ENCODE data around the gene OGFOD1.

The OGFOD1 gene

GRCh38 chr16:56450986-56451752 lies at the start of gene OGFOD1, which contains the start of gene NUDT21:
Gene OGFOD1, plus strand, starts transcription at chr16:56451554. Its CDS starts 59 bp downstream, at chr16:56451613.
Gene NUDT21, minus strand, starts transcription at chr16:56451332. Its CDS starts 130 bp downstream, at chr16:56451202.
- peak; percentile 72 to 76 for DNase-seq (ENCODE audit: low read depth in 2 of 2)

DNA sequence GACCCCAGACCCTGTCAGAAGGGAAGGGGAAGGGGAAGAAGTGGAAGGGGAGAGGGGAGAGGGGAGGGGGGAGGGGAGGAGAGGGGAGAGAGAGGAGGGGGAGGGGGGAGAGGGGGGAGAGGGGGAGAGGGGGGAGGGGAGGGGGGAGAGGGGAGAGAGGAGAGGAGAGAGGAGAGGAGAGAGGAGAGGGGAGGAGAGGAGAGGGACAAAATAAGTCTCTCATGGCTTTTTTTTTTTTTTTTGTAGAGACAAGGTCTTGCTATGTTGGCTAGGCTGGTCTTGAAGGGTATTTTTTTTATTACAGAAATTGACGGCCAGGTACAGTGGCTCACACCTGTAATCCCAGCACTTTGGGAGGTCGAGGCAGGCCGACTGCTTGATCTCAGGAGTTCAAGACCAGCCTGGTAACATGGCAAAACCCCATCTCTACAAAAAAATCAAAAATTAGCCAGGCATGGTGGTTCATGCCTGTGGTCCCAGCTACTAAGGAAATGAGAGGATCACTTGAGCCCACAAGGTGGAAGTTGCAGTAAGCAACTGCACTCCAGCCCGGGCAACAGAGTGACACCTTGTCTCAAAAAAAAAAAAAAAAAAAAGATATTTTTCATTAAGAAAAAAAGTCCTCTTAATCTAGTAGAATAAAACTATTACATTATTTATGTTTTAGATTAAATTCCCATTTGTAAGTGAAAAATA lies 45.2 kb upstream of the OGFOD1 start:
- DNase-seq (ENCODE audit: low read depth in 2 of 2), result no peak

DNA sequence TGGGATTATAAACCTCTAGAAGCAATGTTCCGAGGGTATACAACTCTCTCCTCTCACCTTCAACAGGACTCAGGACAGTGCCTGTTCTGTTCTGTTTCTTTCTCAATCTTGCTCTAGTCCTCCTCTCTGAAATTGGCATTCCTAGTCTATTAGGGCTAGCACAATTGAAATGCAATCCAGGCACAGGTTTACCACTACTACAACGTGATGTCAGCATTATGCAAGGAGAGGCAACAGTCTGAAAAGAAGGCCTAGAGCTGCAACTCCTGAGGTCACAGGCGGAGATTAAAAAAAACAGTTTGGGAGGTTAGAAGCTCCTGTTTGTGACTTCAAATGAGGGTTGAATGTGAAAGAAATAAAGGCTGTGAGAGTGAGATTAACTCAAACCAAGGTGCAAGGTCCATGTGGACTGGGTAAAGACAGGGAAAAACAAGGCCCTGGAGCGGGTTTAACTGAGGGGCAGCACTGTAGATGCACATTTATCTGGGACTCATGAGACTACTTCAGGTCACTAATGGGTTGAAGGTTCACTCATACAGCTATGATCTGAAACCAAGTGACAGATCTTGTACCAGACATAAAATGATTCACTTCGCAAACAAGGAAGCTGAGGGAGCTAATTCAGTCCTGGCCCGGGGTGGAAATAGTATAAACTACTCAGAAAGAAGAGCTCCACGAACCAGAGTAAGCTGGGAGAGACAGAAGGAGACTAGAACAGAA lies 42.8 kb upstream of the OGFOD1 start:
- DNase-seq (ENCODE audit: low read depth in 2 of 2), result no peak

DNA sequence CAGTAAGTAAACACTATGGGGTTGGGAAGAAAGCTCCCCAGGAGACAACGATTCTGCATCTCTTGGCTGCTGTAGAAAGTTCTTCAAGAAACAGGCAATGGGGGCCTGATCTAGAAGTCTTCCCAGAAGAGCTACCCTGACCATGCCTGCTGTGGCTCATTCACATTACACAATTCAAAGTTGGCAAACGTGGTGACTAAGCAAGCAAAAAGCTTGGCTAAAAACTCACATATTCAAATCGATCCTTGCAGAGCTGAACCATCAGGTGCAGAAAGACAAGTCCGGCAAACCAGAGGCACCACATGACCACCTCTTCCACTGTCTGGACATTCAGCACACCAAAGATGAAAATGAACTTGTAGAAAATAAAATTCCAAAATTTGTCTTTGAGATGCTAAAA lies 42.2 kb upstream of the OGFOD1 start:
- DNase-seq (ENCODE audit: low read depth in 2 of 2), result no peak

DNA sequence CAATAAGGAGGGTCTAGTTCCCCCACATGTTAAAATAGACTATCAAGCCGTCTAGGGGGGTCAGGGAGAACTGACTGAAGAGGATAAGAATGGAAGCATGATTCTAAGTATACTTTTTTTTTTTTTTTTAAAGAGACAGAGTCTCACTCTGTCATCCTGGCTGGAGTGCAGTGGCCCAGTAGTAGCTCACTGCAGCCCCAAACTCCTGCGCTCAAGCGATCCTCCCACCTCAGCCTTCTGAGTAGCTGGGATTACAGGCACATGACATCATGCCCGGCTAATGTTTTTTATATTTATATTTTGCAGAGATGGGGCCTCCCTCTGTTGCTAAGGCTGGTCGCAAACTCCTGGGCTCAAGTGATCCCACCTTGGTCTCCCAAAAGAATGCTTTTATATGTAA lies 40.2 kb upstream of the OGFOD1 start:
- no peak for DNase-seq (ENCODE audit: low read depth in 2 of 2)

DNA sequence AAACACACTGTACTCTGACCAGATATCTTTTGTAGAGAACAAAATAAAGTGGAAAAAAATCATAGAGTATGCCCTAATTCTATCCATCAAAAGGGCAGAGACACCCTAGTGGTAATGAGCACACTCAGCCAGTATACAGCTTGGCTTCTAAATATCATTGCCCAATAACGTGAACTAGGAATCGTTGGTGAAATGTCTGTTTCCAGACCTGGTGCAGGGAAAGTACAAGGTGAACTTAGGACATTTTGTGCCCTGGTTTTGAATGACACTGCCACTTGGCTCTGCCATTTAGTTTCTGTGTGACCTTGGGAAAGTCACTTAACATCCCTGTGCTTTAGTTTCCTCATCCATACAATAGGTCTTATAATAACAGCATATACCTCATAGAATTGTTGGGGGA lies 39.7 kb upstream of the OGFOD1 start:
- DNase-seq (ENCODE audit: low read depth in 2 of 2), result no peak

DNA sequence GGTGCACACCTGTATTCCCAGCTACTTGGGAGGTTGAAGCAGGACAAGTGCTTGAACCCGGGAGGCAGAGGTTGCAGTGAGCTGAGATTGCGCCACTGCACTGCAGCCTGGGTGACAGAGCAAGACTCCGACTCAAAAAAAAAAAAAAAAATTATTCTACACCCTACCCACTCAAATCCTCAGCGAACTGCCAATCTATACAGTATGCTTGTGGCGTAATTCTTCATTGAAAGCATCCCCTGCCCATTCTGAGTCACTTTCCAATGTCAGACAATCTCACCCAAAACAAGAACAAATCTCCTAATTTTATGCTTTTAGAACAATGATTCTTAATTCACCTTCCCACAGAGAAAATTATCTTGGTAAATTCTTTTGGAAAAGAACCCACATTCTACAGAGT lies 38.0 kb upstream of the OGFOD1 start:
- DNase-seq (ENCODE audit: low read depth in 2 of 2), result no peak

GRCh38 chr16:56414366-56414765 lies 37.0 kb upstream of the OGFOD1 start:
- no peak for DNase-seq (ENCODE audit: low read depth in 2 of 2)

DNA sequence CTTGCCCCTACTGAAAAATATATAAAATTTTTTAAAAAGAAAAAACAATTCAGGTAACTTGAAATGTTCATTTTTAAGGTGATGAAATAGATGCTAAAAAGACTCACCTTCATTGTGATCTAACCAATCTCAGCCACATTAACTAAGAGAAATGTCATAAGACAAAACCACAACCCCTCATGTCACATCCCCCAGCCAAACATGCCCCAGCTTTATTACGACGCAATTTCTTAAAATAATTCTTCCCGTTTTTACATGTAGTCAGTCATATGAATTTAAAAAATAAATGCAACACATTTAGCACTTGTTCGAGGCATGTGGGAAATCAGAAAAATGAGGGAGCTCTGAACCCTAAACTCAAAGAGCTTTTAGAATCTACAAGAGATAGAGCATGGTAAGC lies 35.5 kb upstream of the OGFOD1 start:
- no peak for DNase-seq (ENCODE audit: low read depth in 2 of 2)

DNA sequence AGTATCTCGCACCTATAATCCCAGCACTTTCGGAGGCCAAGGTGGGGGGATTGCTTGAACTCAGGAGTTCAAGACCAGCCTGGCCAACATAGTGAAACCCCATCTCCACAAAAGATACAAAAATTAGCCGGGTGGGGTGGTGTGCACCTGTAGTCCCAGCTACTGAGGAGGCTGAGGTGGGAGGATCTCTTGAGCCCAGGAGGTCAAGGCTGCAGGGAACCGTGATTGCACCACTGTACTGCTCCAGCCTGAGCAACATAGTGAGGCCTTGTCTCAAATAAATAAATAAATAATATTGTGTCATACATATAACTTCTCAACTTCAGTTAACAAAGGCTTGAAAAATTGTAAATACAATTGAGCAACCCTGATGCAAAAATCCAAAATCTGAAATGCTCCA lies 34.2 kb upstream of the OGFOD1 start:
- DNase-seq (ENCODE audit: low read depth in 2 of 2), result no peak

DNA sequence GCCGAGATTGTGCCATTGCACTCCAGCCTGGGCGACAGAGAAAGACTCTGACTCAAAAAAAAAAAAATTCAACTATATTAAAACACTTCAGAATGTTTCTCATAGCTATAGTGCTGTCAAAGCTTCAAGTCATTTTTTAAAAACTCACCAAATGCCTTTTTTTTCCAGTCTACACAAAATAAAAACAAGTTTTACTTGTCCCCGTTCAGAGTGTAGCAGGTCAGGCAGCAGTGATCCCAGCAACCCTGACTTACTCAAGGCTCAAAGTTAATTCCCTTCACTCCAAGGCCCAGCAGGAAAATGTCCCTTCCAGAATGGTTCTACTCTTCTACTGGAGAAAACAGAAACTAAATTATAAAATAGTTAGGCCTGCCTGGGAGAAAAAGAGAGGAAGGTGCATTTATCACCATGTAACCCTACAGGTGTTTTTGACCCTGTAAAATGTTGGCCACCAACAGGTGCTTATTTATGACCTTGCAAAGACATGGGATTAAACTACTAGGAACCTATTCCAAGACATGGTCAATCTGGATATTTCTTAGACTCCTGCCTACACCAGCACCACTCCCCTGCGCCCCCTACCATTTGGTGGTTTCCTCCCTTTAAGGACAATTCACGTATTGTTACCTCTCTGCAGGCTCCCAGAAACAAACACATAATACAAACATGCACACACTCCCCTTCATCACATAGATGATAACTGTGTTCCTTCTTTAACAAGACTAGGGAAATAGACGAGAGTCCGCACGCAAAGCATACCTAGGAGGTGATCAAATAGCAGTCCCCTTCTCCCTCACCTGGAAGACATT lies 31.4 kb upstream of the OGFOD1 start:
- DNase-seq (ENCODE audit: low read depth in 2 of 2), result no peak

DNA sequence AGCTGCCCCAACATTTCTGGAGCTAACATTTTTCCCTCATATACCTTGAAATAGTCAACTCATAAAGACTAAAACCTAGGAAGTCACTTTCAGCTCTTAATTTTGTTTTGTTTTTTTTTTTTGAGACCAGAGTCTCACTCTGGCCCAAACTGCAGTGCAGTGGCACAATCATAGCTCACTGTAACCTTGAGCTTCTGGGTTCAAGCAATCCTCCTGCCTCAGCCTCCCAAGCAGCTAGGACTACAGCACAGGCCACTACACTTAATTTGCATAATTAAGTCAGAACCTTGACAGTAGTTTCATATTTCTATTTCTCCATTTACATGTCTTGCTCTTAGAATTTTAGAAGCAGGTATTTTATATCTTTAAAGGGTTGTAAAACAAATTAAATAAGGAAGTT lies 30.7 kb upstream of the OGFOD1 start:
- DNase-seq (ENCODE audit: low read depth in 2 of 2), result no peak

GRCh38 chr16:56421313-56421712 lies 30.0 kb upstream of the OGFOD1 start:
- no peak for DNase-seq (ENCODE audit: low read depth in 2 of 2)

DNA sequence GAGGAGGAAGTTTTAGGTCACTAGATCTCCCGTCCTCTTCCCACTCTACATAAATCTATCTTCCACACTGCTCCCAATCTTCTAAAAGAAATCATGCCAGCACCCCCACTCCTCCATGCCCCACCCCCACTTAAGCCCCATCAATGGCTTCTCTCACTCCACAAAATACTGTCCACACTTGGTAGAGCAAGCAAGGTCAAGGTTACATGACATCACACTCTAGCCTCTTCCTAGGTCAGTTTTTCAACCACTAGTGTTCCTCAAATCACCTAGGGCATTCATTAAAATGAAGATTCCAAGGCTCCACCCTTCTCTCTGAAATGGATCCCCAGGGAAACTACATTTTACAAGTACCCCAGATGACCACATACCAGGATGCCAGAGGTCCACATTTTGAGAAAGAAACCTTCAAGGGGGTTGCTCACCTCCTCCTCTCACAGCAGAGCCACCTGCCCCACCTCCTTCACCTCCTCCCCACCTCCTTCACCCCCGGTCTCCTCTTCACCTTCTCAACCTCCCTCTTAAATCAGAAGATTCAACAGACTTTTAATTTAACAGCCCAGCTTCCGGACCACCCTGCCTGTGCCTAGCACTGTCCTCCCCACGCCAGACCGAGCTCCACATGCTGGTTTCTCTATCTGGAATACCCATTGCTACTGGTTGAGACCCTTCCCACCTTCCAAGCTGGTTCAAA lies 29.2 kb upstream of the OGFOD1 start:
- no peak for DNase-seq (ENCODE audit: low read depth in 2 of 2)

DNA sequence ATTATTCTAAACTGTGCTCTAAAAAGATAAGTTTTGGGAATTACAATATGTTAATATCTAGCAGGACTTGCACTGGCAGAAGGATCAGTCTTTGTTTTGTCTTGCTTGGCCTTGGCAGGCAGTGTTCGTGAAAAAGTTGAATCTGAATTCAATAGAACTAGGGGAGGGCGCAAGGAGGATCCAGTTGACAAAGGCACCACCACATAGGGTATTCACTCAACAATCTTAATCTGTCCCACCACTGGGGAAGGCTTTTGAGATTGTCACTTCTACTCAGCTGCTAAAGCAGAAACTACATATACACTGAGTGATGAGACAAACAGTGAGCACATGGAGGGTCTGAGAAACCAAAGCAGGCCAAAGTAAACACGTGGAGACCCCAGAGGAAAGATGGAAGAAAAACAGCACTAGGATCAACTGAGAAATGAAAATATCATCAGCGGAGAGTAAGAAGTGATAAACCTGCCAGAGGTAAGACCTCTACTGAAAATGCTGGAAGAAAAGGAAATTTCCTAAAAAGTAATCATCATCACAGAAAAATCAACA lies 28.4 kb upstream of the OGFOD1 start:
- no peak for DNase-seq (ENCODE audit: low read depth in 2 of 2)

- DNase-seq (ENCODE audit: low read depth in 2 of 2), result no peak
These were observed 27.6 kb upstream of the OGFOD1 start for GRCh38 chr16:56423584-56424403.

- DNase-seq (ENCODE audit: low read depth in 2 of 2), result no peak
These were observed 27.0 kb upstream of the OGFOD1 start for GRCh38 chr16:56424404-56424764.

GRCh38 chr16:56424791-56425438 lies 26.4 kb upstream of the OGFOD1 start:
- DNase-seq (ENCODE audit: low read depth in 2 of 2), result peak in 1 of 2 donors; percentile 11

GRCh38 chr16:56425439-56425832 lies 25.9 kb upstream of the OGFOD1 start, which contains the start of gene AMFR:
Gene AMFR, minus strand, starts transcription at chr16:56425545. Its CDS starts 218 bp downstream, at chr16:56425327.
- DNase-seq (ENCODE audit: low read depth in 2 of 2), result peak; percentile 19 to 27
